Keratinocyte (primary cell): Measurements from ENCODE around the gene SLC5A1. TPM values are rescaled to one million over a fixed set of nuclear protein-coding genes. Genes with fewer than 3 reads are reported as not detected.
"Not testable (repeated sequence)": the region's sequence is repeated elsewhere in the genome, so short reads cannot be mapped to it uniquely, and the experiment has no call there.

Experiments used
- DNase-seq: peaks from one replicate; pipeline ENCODE4 v3.0.0-alpha.2; 2011; ENCODE audit warnings: low read depth, missing footprints, low spot score
- FAIRE-seq: peaks from 2 replicates; lab custom pipeline; 2011; peaks lifted over from hg19 to GRCh38; lab: Jason Lieb, UNC
- H2AFZ ChIP-seq: 2 replicates; pipeline ENCODE4 v1.6.0; 2012; ENCODE audit warnings: low read length, control low read depth, inconsistent platforms; ENCODE audit not compliant: control insufficient read depth
- H3K27ac ChIP-seq: 2 replicates; pipeline ENCODE4 v1.5.1; 2011; ENCODE audit warnings: low read length; ENCODE audit not compliant: control insufficient read depth, insufficient read depth
- H3K27me3 ChIP-seq: 3 replicates; pipeline ENCODE4 v1.6.0; 2011; ENCODE audit warnings: low read length; ENCODE audit not compliant: control insufficient read depth, insufficient read depth; ENCODE audit errors: extremely low read depth
- H3K36me3 ChIP-seq, 2 experiments: 2 replicates in 1 of 2; 3 replicates in 1 of 2; pipeline ENCODE4 v1.5.1; 2011; ENCODE audit warnings: low read length in 2 of 2, mild to moderate bottlenecking in 1 of 2; ENCODE audit not compliant: control insufficient read depth in 2 of 2, insufficient read depth in 2 of 2; ENCODE audit errors: extremely low read depth in 1 of 2
- H3K4me1 ChIP-seq: 3 replicates; pipeline ENCODE4 v1.5.1; 2011; ENCODE audit warnings: low read length; ENCODE audit not compliant: control insufficient read depth, insufficient read depth; ENCODE audit errors: extremely low read depth
- H3K4me2 ChIP-seq: 3 replicates; pipeline ENCODE4 v1.6.0; 2011; ENCODE audit warnings: low read depth, low read length; ENCODE audit not compliant: control insufficient read depth, insufficient read depth; ENCODE audit errors: extremely low read depth
- H3K4me3 ChIP-seq, 3 experiments: fragments of 200-600 bp in 1 of 3; sonication (generic) in 1 of 3; 2 replicates in 2 of 3; 3 replicates in 1 of 3; pipeline ENCODE4 v1.5.1; 2011 to 2016; ENCODE audit warnings: low read length in 3 of 3, mild to moderate bottlenecking in 3 of 3, control low read depth in 2 of 3, inconsistent platforms in 1 of 3, low read depth in 1 of 3, mixed read lengths in 1 of 3, mixed run types in 1 of 3, moderate library complexity in 1 of 3; ENCODE audit not compliant: control insufficient read depth in 2 of 3, insufficient read depth in 2 of 3; ENCODE audit errors: extremely low read depth in 1 of 3
- H3K79me2 ChIP-seq: 2 replicates; pipeline ENCODE4 v1.6.0; 2012; ENCODE audit warnings: low read length; ENCODE audit not compliant: control insufficient read depth, insufficient read depth
- H3K9ac ChIP-seq: 3 replicates; pipeline ENCODE4 v1.6.0; 2011; ENCODE audit warnings: low read length; ENCODE audit not compliant: control insufficient read depth, insufficient read depth; ENCODE audit errors: extremely low read depth
- H3K9me1 ChIP-seq: 3 replicates; pipeline ENCODE4 v1.6.0; 2011; ENCODE audit warnings: low read length; ENCODE audit not compliant: control insufficient read depth, insufficient read depth; ENCODE audit errors: extremely low read depth
- H3K9me3 ChIP-seq: 2 replicates; pipeline ENCODE4 v1.5.1; 2012; ENCODE audit warnings: low read depth, low read length; ENCODE audit not compliant: control insufficient read depth
- H4K20me1 ChIP-seq: 3 replicates; pipeline ENCODE4 v1.6.0; 2011; ENCODE audit warnings: low read length; ENCODE audit not compliant: control insufficient read depth, insufficient read depth; ENCODE audit errors: extremely low read depth
- dilution Hi-C: fragments of 300-500 bp; cut with MboI; formaldehyde crosslinking; loops from one replicate; pipeline ENCODE4 v1.7.0; 2020; ENCODE audit warnings: low sequenced_read_pairs; ENCODE audit not compliant: extremely low pct_ligation_motif_present
- polyA plus RNA-seq, 5 experiments: library from polyadenylated mRNA; depleted of rRNA in 3 of 5; stranded (reverse) in 3 of 5; stranded (forward) in 1 of 5; unstranded in 1 of 5; fragments of >200 nt; gene quantifications; 1 replicate in 1 of 5; 2 replicates in 3 of 5; 3 replicates in 1 of 5; pipeline versions ENCODE4 v1.2.1 to v1.2.3, GENCODE V29; 2011 to 2012; ENCODE audit warnings: missing spikeins in 2 of 5, low read depth in 1 of 5, low replicate concordance in 1 of 5

SLC5A1 gene
- polyA plus RNA-seq, 1 donor (not counting 4 experiments of a cell fraction or from before 2014, with no cell fraction given) = 2.0 TPM

DNA sequence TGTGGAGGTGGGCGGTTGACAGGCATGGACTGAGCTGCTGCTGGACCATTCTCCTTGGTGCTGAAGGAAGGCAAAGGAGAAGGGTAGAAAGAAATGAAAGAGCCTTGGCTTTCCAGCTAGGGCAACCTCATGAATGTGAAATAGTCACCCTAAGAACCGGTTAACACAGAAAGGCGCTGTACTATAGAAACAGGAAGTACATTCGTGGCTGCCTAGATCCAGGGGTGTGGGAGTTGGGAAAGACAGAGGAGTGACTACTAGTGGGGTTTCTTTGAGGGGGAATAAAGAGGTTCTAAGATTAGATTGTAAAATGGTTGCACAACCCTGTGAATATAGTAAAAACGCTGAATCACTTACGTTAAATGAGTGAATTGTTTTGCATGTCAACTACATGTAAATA, 108.6 kb downstream of the SLC5A1 start:
- H4K20me1 ChIP-seq = not testable (repeated sequence)

GRCh38 chr22:32154727-32155126, 111.7 kb downstream of the SLC5A1 start:
- DNase-seq, H3K27ac ChIP-seq, dilution Hi-C loops, H2AFZ ChIP-seq, H4K20me1 ChIP-seq, H3K9me1 ChIP-seq, H3K9ac ChIP-seq, H3K27me3 ChIP-seq, H3K79me2 ChIP-seq, H3K4me2 ChIP-seq, H3K36me3 ChIP-seq, FAIRE-seq, H3K9me3 ChIP-seq, H3K4me3 ChIP-seq, H3K4me1 ChIP-seq: not testable (repeated sequence)

More for the DNA sequence above, 108.6 kb downstream of the SLC5A1 start:
- H3K4me3 ChIP-seq, dilution Hi-C loops, H3K79me2 ChIP-seq, H3K9ac ChIP-seq, FAIRE-seq, H3K27me3 ChIP-seq, DNase-seq, H2AFZ ChIP-seq, H3K27ac ChIP-seq, H3K4me1 ChIP-seq, H3K4me2 ChIP-seq, H3K36me3 ChIP-seq, H3K9me3 ChIP-seq, H3K9me1 ChIP-seq: not testable (repeated sequence)

DNA sequence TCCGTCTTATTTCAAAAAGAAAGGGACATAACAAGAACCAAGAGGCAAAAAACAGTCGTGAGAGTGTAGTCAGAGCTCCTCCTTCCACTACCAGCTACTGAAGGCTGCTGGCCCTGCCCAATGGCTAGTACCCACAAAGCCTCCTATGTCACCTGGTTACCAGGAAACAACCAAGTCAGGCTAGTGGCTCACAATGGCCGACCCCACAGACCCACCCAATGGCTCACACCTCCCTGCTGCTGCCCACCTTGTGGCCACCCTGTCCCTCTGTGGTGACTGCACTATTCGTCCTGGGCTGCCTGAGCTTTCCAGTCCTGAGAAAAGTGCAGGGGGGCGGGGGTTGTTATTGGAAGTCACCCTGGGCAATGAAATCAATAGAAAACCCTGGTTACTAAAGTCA, 114.6 kb downstream of the SLC5A1 start:
- H3K79me2 ChIP-seq, H3K36me3 ChIP-seq, dilution Hi-C loops, H4K20me1 ChIP-seq, H3K9me3 ChIP-seq, H3K9ac ChIP-seq, H3K4me2 ChIP-seq, H3K4me1 ChIP-seq, FAIRE-seq, H3K9me1 ChIP-seq, H3K27ac ChIP-seq, H2AFZ ChIP-seq, H3K27me3 ChIP-seq, H3K4me3 ChIP-seq, DNase-seq: not testable (repeated sequence)
